SK-N-MC (cell line): ENCODE results near the gene B4GALT2.

Experiments used
- EZH2 ChIP-seq: fragments of 200-600 bp; sonication (generic); IDR thresholded peaks from one replicate; pipeline ENCODE4 v1.6.1; 2017; ENCODE audit warnings: antibody characterized with exemption
- FOXP2 ChIP-seq: optimal IDR thresholded peaks from 2 replicates; pipeline ENCODE3; 2011; ENCODE audit warnings: mild to moderate bottlenecking, moderate library complexity; ENCODE audit not compliant: insufficient read depth; ENCODE audit errors: extremely low read length, control extremely low read depth
- POLR2AphosphoS5 ChIP-seq: IDR thresholded peaks from 2 replicates; pipeline ENCODE4 v1.6.1; 2012; ENCODE audit warnings: mild to moderate bottlenecking, low read depth, low read length, borderline replicate concordance

- TF ChIP-seq POLR2AphosphoS5 (no peak), EZH2 (no peak), FOXP2 (no peak)
Measured at GRCh38 chr1:43957407-43958040, 21.5 kb upstream of the B4GALT2 start.
